HL-60 (cell line): Measurements from ENCODE around the gene SKIC8.

Experiments used
- POLR2AphosphoS5 ChIP-seq: IDR thresholded peaks from 2 replicates; pipeline ENCODE4 v1.6.1; 2012; ENCODE audit warnings: low read depth
- SPI1 ChIP-seq: IDR thresholded peaks from 2 replicates; pipeline ENCODE4 v1.6.1; 2012; ENCODE audit warnings: low read depth, mild to moderate bottlenecking, borderline replicate concordance
- TF ChIP-seq, protein P1 (sequence below): IDR thresholded peaks from one replicate; pipeline ENCODE4 v1.5.1; 2011; ENCODE audit warnings: low read length, control low read depth, inconsistent platforms; ENCODE audit not compliant: insufficient read depth

DNA sequence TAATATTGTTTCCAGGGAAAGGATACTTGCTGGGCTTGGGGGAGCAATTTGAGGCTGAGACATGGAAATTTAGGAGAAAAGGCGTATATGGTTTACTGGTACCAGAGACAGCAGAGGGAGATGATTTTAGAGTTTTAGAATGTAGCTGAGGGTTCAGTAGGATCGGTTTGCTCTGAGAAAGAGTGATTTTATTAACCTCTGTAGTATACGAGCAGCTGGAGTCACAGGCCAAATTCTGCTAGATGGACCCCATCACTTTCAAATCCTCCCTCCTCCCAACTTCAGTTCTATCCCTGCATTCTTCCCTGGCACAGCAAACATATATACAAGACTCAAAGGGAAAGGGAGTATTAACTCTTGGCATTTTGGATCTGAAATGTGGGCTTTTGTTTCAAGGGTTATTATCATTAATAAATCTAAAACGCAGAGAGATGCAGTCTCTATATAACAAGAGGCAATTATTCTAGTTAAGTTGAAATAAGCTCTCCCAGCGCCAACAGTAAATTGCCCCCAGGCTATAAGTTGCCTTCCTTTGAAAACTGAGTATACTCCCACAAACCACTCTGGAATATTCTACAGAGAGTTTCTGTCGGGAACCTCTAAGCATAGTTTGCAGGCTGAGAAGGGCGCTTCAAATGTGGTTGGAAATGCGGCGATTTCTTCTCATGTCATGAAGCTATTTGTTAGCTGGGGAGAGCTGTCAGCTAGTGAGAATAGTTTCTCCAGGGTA, 46.2 kb upstream of the SKIC8 start:
- TF ChIP-seq, protein P1, sequence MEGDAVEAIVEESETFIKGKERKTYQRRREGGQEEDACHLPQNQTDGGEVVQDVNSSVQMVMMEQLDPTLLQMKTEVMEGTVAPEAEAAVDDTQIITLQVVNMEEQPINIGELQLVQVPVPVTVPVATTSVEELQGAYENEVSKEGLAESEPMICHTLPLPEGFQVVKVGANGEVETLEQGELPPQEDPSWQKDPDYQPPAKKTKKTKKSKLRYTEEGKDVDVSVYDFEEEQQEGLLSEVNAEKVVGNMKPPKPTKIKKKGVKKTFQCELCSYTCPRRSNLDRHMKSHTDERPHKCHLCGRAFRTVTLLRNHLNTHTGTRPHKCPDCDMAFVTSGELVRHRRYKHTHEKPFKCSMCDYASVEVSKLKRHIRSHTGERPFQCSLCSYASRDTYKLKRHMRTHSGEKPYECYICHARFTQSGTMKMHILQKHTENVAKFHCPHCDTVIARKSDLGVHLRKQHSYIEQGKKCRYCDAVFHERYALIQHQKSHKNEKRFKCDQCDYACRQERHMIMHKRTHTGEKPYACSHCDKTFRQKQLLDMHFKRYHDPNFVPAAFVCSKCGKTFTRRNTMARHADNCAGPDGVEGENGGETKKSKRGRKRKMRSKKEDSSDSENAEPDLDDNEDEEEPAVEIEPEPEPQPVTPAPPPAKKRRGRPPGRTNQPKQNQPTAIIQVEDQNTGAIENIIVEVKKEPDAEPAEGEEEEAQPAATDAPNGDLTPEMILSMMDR: no peak
- TF ChIP-seq SPI1 (no peak), POLR2AphosphoS5 (no peak)
